ENCODE measurements around the gene GAK.

DNA sequence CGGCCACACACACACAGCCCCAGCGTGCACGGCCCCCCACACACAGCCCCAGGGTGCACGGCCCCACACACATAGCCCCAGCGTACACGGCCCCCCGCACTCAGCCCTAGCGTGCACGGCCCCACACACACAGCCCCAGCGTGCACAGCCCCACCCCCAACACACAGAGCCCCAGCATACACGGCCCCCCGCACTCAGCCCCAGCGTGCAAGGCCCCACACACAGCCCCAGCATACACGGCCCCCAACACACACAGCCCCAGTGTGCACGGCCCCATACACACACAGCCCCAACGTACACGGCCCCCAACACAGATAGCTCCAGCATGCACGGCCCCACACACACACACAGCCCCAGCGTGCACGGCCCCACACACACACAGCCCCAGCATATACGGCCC is 17.6 kb downstream of the GAK start:
- TF ChIP-seq, protein P1, sequence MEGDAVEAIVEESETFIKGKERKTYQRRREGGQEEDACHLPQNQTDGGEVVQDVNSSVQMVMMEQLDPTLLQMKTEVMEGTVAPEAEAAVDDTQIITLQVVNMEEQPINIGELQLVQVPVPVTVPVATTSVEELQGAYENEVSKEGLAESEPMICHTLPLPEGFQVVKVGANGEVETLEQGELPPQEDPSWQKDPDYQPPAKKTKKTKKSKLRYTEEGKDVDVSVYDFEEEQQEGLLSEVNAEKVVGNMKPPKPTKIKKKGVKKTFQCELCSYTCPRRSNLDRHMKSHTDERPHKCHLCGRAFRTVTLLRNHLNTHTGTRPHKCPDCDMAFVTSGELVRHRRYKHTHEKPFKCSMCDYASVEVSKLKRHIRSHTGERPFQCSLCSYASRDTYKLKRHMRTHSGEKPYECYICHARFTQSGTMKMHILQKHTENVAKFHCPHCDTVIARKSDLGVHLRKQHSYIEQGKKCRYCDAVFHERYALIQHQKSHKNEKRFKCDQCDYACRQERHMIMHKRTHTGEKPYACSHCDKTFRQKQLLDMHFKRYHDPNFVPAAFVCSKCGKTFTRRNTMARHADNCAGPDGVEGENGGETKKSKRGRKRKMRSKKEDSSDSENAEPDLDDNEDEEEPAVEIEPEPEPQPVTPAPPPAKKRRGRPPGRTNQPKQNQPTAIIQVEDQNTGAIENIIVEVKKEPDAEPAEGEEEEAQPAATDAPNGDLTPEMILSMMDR (IDR thresholded peaks at IDR 0.05; ENCODE audit: low read depth, low read length), result no peak
- TF ChIP-seq MAX (IDR thresholded peaks at IDR 0.05; ENCODE audit: low read depth, low read length) (no peak), POLR2A (IDR thresholded peaks at IDR 0.05; ENCODE audit: extremely low read depth, insufficient read length) (no peak), MYC (IDR thresholded peaks at IDR 0.05; ENCODE audit: low read depth, low read length) (no peak)

Data from NB4 (cell line).